T-cell (primary cell): ENCODE results near the gene C7orf25. TPM values are rescaled to one million over a fixed set of nuclear protein-coding genes. Genes with fewer than 3 reads are reported as not detected.
A peak's percentile ranks its signal among the peaks of the same experiment; 100 is the strongest.

ENCODE experiments used
- ATAC-seq, 4 experiments: fragments of 200-7000 bp in 3 of 4; fragments of 150-1000 bp in 1 of 4; cut with Tn5 transposase; replicated peaks in 1 of 4; 1 replicate in 3 of 4; 2 replicates in 1 of 4; pipeline ENCODE4 v1.10.0; 2021; ENCODE audit warnings: moderate library complexity in 3 of 4, mild to moderate bottlenecking in 2 of 4, moderate number of reproducible peaks in 1 of 4
- CTCF ChIA-PET, 2 donors: fragments of 300-600 bp; sonication (Branson Sonifier 250); formaldehyde crosslinking; loops; one replicate each; lab custom pipeline; 2022; ENCODE audit warnings: antibody characterized with exemption in 2 of 2; lab: Charles Lee
- POLR2A ChIA-PET, 2 donors: fragments of 300-600 bp; sonication (Branson Sonifier 250); formaldehyde crosslinking; loops; one replicate each; lab custom pipeline; 2022; ENCODE audit warnings: antibody characterized with exemption in 2 of 2; lab: Charles Lee
- DNase-seq, 35 experiments: peaks; one replicate each; pipeline versions ENCODE4 v3.0.0 to v3.0.0-alpha.2; 2013 to 2023
- H3K27ac ChIP-seq: one replicate; pipeline ENCODE4 v1.5.1; 2013; ENCODE audit warnings: low read length
- H3K27me3 ChIP-seq, 2 experiments: replicated peaks in 1 of 2; 1 replicate in 1 of 2; 2 replicates in 1 of 2; pipeline versions ENCODE4 v1.6.1 to v1.7.0; 2013; ENCODE audit warnings: low read length in 1 of 2, mixed read lengths in 1 of 2; ENCODE audit not compliant: control insufficient read depth in 2 of 2, insufficient read depth in 2 of 2; ENCODE audit errors: extremely low read depth in 1 of 2
- H3K36me3 ChIP-seq, 2 donors: 1 replicate in 1 of 2; 2 replicates in 1 of 2; pipeline versions ENCODE4 v1.6.1 to v1.7.0; 2013; ENCODE audit warnings: low read length in 1 of 2; ENCODE audit not compliant: control insufficient read depth in 2 of 2, insufficient read depth in 1 of 2; ENCODE audit errors: extremely low read depth in 1 of 2
- H3K4me1 ChIP-seq, 2 experiments: 1 replicate in 1 of 2; 2 replicates in 1 of 2; pipeline versions ENCODE4 v1.6.1 to v1.7.0; 2013; ENCODE audit warnings: low read length in 2 of 2, mixed read lengths in 1 of 2; ENCODE audit not compliant: insufficient read depth in 2 of 2, control insufficient read depth in 1 of 2; ENCODE audit errors: extremely low read depth in 1 of 2
- H3K4me3 ChIP-seq, 2 donors: 1 replicate in 1 of 2; 2 replicates in 1 of 2; pipeline versions ENCODE4 v1.5.1 to v1.7.0; 2013; ENCODE audit warnings: mild to moderate bottlenecking in 2 of 2, low read length in 1 of 2, moderate library complexity in 1 of 2; ENCODE audit not compliant: control insufficient read depth in 1 of 2; ENCODE audit errors: extremely low read depth in 1 of 2
- H3K9me3 ChIP-seq: 2 replicates; pipeline ENCODE4 v1.7.0; 2013
- H3K27ac Mint-ChIP-seq, 2 donors: one replicate each; pipeline ENCODE4 v1.8.0; 2020 to 2021; ENCODE audit warnings: mild to moderate bottlenecking in 2 of 2, mixed read lengths in 2 of 2
- H3K27me3 Mint-ChIP-seq, 2 donors: one replicate each; pipeline ENCODE4 v1.8.0; 2021 to 2022; ENCODE audit warnings: mixed read lengths in 2 of 2
- H3K36me3 Mint-ChIP-seq: one replicate; pipeline ENCODE4 v1.8.0; 2021; ENCODE audit warnings: mixed read lengths
- H3K4me1 Mint-ChIP-seq, 3 donors: one replicate each; pipeline ENCODE4 v1.8.0; 2020 to 2022; ENCODE audit warnings: mixed read lengths in 3 of 3, mild to moderate bottlenecking in 1 of 3
- H3K4me3 Mint-ChIP-seq, 3 donors: one replicate each; pipeline ENCODE4 v1.8.0; 2020 to 2022; ENCODE audit warnings: mild to moderate bottlenecking in 3 of 3, mixed read lengths in 3 of 3, moderate library complexity in 3 of 3
- H3K9me3 Mint-ChIP-seq, 3 donors: one replicate each; pipeline ENCODE4 v1.8.0; 2020 to 2022; ENCODE audit warnings: mixed read lengths in 3 of 3
- WGBS: methylation state at CpG from one replicate; pipeline ENCODE4 v1.1.5; 2013; ENCODE audit warnings: missing lambda C conversion rate; ENCODE audit not compliant: insufficient coverage; 5-methylcytosine and 5-hydroxymethylcytosine counted together
- total RNA-seq, 35 experiments: library from RNA in 6 of 35; stranded (reverse) in 6 of 35; fragments of 120-200 nt in 1 of 35; gene quantifications; one replicate each; pipeline versions ENCODE4 v1.2.1 to v1.2.4 and lab custom pipeline; 2013 to 2026

The C7orf25 gene
- total RNA-seq, 5 donors from 2014 or later (not counting 1 experiment from before 2014, with no cell fraction given) = 3.3 to 8.4 (median 5.2) TPM

DNA sequence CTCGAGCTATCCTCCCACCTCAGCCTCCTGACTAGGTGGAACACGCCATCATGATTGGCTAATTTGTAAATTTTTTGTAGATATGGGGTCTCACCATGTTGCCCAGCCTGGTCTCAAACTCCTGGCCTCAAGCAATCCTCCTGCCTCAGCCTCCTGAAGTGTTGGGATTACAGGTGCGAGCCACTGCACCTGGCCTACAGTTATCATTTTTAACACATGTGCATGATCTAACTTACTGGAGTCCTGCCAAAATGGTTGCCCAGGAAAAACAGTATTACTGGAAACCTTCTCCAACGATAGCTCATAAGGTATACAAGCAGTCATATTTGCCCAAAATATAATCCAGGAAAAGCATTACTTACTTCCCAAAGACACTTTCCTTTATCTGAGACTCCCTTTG is 40.5 kb upstream of the C7orf25 start:
- H3K4me3 Mint-ChIP-seq = no peak overlapping the region
- ATAC-seq (no peak), DNase-seq (no peak)
- H3K4me3 ChIP-seq = no peak overlapping the region
- no peaks in the 10 kb centered on the region for H3K36me3 ChIP-seq
- no peaks in the 10 kb centered on the region for H3K4me1 Mint-ChIP-seq
- H3K9me3 ChIP-seq = no peaks in the 10 kb centered on the region
- H3K27ac Mint-ChIP-seq = no peak overlapping the region
- no peak overlapping the region for H3K27ac ChIP-seq
- H3K27me3 Mint-ChIP-seq = peaks cover 0 to 4% of the 10 kb centered on the region in 2 donors
- 87% methylated on average over 2 of the region's 4 CpGs for WGBS
- no peaks in the 10 kb centered on the region for H3K4me1 ChIP-seq
- ChIA-PET CTCF (no interaction called here), POLR2A (no interaction called here)
- peaks cover 0 to 2% of the 10 kb centered on the region in 2 experiments for H3K27me3 ChIP-seq
- H3K36me3 Mint-ChIP-seq = peaks cover 5% of the 10 kb centered on the region
- H3K9me3 Mint-ChIP-seq = peaks cover 0 to 10% (median 7%) of the 10 kb centered on the region in 3 donors

DNA sequence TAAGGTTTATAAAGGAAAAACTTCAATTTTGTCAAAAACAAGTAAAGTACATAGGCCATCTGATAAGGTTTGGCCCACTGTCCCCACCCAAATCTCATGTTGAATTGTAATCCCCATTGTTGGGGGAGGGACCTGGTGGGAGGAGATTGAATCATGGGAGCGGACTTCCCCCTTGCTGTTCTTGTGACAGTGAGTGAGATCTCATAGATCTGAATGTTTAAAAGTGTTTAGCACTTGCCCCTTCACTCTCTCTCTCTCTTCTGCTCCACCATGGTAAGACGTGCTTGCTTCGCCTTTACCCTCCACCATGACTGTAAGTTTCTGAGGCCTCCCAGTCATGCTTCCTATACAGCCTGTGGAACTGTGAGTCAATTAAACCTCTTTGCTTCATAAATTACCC is 38.5 kb upstream of the C7orf25 start:
- ATAC-seq (no peak), DNase-seq (no peak)
- peaks cover 0 to 2% of the 10 kb centered on the region in 2 experiments for H3K27me3 ChIP-seq
- no peaks in the 10 kb centered on the region for H3K36me3 ChIP-seq
- no peaks in the 10 kb centered on the region for H3K9me3 ChIP-seq
- peaks cover 0 to 5% (median 4%) of the 10 kb centered on the region in 3 donors for H3K9me3 Mint-ChIP-seq
- 50% methylated on average over 2 of the region's 3 CpGs for whole genome bisulfite sequencing
- no peak overlapping the region for H3K4me3 ChIP-seq
- H3K27ac ChIP-seq = no peak overlapping the region
- peaks cover 5% of the 10 kb centered on the region for H3K36me3 Mint-ChIP-seq
- H3K4me1 Mint-ChIP-seq = peaks cover 0 to 6% (median 4%) of the 10 kb centered on the region in 3 donors
- peaks cover 0 to 4% of the 10 kb centered on the region in 2 donors for H3K27me3 Mint-ChIP-seq
- ChIA-PET CTCF (no interaction called here), POLR2A (no interaction called here)
- no peak overlapping the region for H3K4me3 Mint-ChIP-seq
- no peaks in the 10 kb centered on the region for H3K4me1 ChIP-seq
- H3K27ac Mint-ChIP-seq = no peak overlapping the region

DNA sequence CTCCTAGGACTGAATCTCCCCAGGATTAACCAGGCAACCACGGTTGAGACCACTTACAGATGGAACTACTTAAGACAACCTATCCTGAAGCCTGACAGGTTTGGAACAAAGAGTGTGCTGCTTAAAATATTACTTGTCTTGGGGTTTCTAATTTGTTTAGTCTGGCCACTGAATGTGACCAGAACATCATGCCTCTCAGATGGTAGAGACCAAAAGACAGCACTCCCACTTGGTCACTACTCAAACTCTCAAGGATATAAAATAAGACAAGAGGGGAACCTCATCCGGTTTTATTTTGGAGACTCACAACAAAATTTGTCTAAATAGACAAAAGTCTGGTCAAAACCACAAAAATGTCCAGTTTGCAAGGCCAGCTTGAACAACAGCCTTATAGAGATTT is 35.7 kb upstream of the C7orf25 start:
- no peaks in the 10 kb centered on the region for H3K4me1 ChIP-seq
- Mint-ChIP-seq H3K4me3 (no peak overlapping the region), H3K36me3 (no peaks in the 10 kb centered on the region), H3K27ac (no peak overlapping the region), H3K4me1 (peaks cover 0 to 6% (median 4%) of the 10 kb centered on the region in 3 donors), H3K9me3 (no peaks in the 10 kb centered on the region), H3K27me3 (peaks cover 0 to 4% of the 10 kb centered on the region in 2 donors)
- no peaks in the 10 kb centered on the region for H3K27me3 ChIP-seq
- no peak overlapping the region for H3K4me3 ChIP-seq
- ATAC-seq = no peak
- ChIA-PET POLR2A (no interaction called here), CTCF (no interaction called here)
- WGBS = no CpG with 5 or more reads among the region's 2 CpGs
- no peak overlapping the region for H3K27ac ChIP-seq
- H3K36me3 ChIP-seq = no peaks in the 10 kb centered on the region
- DNase-seq = no peak
- no peaks in the 10 kb centered on the region for H3K9me3 ChIP-seq

DNA sequence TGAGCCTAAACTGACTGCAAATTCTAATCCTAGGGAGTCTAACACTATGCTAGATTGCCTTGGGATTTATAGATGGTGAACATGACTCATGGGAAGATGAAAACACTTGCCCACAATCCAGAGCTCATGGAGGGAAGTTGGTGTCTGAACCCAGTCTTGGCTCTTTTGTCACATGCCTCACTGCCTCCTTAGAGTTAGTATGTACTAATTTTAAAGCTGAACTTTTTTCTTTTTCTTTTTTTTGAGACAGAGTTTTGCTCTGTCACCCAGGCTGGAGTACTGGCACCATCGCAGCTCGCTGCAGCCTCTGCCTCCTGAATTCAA is 34.7 kb upstream of the C7orf25 start:
- H3K27ac ChIP-seq = no peak overlapping the region
- DNase-seq = no peak
- no peak overlapping the region for H3K4me3 ChIP-seq
- 100% methylated on average over 2 of the region's 2 CpGs for WGBS
- CTCF ChIA-PET = no interaction called here
- H3K36me3 Mint-ChIP-seq = no peaks in the 10 kb centered on the region
- no peaks in the 10 kb centered on the region for H3K9me3 Mint-ChIP-seq
- no peaks in the 10 kb centered on the region for H3K27me3 ChIP-seq
- POLR2A ChIA-PET = no interaction called here
- no peak for ATAC-seq
- H3K4me1 ChIP-seq = no peaks in the 10 kb centered on the region
- H3K4me1 Mint-ChIP-seq = peaks cover 0 to 6% (median 4%) of the 10 kb centered on the region in 3 donors
- no peak overlapping the region for H3K4me3 Mint-ChIP-seq
- peaks cover 0 to 4% of the 10 kb centered on the region in 2 donors for H3K27me3 Mint-ChIP-seq
- no peaks in the 10 kb centered on the region for H3K36me3 ChIP-seq
- H3K27ac Mint-ChIP-seq = no peak overlapping the region
- H3K9me3 ChIP-seq = no peaks in the 10 kb centered on the region

DNA sequence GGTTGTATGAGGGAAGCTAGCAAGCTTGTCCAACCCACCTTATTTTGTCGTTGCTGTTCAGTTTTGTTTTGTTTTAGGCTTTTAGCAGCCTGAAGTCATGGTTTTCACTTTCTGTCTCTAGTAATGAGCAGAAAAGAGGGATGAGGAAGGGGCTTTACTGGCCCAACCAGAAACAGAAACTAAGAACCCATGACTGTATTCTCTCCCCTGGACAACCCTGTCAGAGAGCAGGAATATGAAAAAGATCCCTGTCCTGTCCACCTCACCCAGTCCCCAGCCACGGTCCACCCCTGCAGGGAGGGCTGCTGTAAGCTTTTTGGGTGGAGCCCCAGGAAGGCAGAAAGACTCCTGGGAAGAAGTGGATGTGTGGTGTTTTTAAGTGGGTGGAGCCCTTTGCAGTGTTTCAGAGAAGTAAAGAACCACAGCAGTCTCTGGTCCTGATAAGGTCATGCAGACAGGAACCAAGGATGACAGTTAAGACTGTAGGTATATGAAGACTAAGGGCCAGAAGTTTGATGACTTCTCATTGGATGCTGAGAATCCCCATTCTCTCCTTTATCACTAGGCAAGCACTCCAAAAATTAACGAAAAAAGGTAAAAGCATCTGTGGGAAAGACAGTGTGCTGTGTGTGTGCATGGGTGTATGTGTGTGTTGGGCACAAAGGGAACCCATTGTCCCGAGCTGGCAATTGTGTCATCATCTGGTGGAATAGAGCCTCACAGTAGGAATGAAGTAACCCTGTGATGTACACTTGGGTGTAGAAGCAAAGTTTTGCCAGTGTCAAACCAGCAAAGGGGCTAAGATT is 34.2 kb upstream of the C7orf25 start:
- H3K27ac ChIP-seq = no peak overlapping the region
- Mint-ChIP-seq H3K4me3 (no peak overlapping the region), H3K27ac (no peak overlapping the region), H3K27me3 (peaks cover 0 to 4% of the 10 kb centered on the region in 2 donors), H3K4me1 (peaks cover 0 to 6% (median 5%) of the 10 kb centered on the region in 3 donors), H3K9me3 (no peaks in the 10 kb centered on the region), H3K36me3 (no peaks in the 10 kb centered on the region)
- DNase-seq = no peak
- WGBS = 84% methylated on average over 1 of the region's 4 CpGs
- no peak for ATAC-seq
- H3K36me3 ChIP-seq = no peaks in the 10 kb centered on the region
- H3K4me1 ChIP-seq = no peaks in the 10 kb centered on the region
- no peaks in the 10 kb centered on the region for H3K9me3 ChIP-seq
- H3K4me3 ChIP-seq = no peak overlapping the region
- POLR2A ChIA-PET = no interaction called here
- CTCF ChIA-PET = interaction anchor here in 1 of 2 donors (0.6 kb wide), 1 partner anchor 1039 kb away, joined by 3 read pairs; no protein-coding TSS in a partner anchor
- no peaks in the 10 kb centered on the region for H3K27me3 ChIP-seq

- Mint-ChIP-seq H3K4me1 (peaks cover under 1 to 14% (median 13%) of the 10 kb centered on the region in 3 donors), H3K27ac (no peak overlapping the region), H3K27me3 (no peaks in the 10 kb centered on the region), H3K36me3 (peaks cover 13% of the 10 kb centered on the region), H3K4me3 (no peak overlapping the region), H3K9me3 (no peaks in the 10 kb centered on the region)
- Histone ChIP-seq H3K36me3 (peaks cover 0 to 29% of the 10 kb centered on the region in 2 donors), H3K4me1 (no peaks in the 10 kb centered on the region), H3K27me3 (no peaks in the 10 kb centered on the region), H3K27ac (no peak overlapping the region), H3K9me3 (no peaks in the 10 kb centered on the region), H3K4me3 (no peak overlapping the region)
- ChIA-PET CTCF (interaction anchor here (0.5 to 2.8 kb wide), 20 partner anchors 8 to 907 kb away, joined by 3 to 15 read pairs (median 3); partner anchors contain the start of genes MRPL32 (in 2 of the 2), PSMA2 (in 2 of the 2) and C7orf25 (in 1 of the 2)), POLR2A (interaction anchor here in 1 of 2 donors (0.6 to 0.7 kb wide), 2 partner anchors 10 to 19 kb away, joined by 3 read pairs; no protein-coding TSS in a partner anchor)
- 67% methylated on average over 6 of the region's 13 CpGs for WGBS
- DNase-seq = peak; percentile 34 to 80 (median 66)
- peak; percentile 62 to 80 (median 71) for ATAC-seq
Observed at GRCh38 chr7:42940985-42941847, 29.3 kb upstream of the C7orf25 start.
